ENCODE results near the gene MAGI3.
"Not testable (repeated sequence)": the region's sequence is repeated elsewhere in the genome, so short reads cannot be mapped to it uniquely, and the experiment has no call there.

The MAGI3 gene

DNA sequence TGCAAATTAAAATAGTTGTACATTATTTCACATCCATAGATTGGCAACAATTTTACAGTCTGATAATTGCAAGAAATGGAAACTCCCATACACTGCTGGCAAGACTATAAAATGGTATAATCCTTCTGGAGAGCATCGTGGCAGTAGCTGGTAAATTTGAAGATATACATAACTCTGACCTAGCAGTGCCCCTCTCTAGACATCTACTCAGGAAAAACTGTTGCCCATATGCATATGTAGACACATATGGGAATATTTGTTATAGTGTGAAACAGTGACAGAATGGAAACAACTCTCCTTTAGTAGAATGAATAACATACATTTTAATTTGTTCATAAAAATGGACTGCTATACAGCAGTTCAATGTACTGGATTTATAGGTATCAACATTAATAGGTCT lies 191.8 kb downstream of the MAGI3 start:
- H3K36me3 ChIP-seq (ENCODE audit: control insufficient read depth, insufficient read depth, low read length), result no peaks in the 10 kb centered on the region
- no peak for TF ChIP-seq CTCF (IDR thresholded peaks at IDR 0.05; ENCODE audit: insufficient read depth, low read length, poor library complexity, severe bottlenecking)
- H3K27me3 ChIP-seq (replicated peaks; ENCODE audit: control insufficient read depth, insufficient read depth, low read length), result no peaks in the 10 kb centered on the region
- H3K4me3 ChIP-seq (replicated peaks; ENCODE audit: low read depth, low read length), result no peak overlapping the region
- DNase-seq (ENCODE audit: extremely low read depth, insufficient read length), result no peak

GRCh38 chr1:113587475-113587874 lies 197.2 kb downstream of the MAGI3 start:
- no peaks in the 10 kb centered on the region for H3K27me3 ChIP-seq (replicated peaks; ENCODE audit: control insufficient read depth, insufficient read depth, low read length)

DNA sequence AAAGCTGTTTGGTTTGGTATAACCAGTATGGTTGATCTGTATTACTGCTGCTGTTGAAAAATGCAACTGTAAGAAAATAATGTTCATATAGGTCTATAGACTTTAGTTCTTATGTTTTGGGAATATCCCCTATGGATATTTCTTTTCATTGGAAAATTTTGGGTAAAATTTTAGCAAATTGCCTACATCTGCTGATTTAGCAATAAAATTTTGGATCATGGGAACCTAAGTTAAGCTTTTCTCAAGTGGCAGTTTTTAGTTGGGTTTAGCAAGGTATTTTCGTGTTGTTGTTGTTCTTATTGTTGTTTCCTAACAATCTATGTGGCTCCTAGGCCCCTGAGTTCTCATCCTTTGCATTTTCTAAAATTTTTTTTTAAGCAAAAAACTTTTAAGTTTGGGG lies 201.9 kb downstream of the MAGI3 start:
- no peak for DNase-seq (ENCODE audit: extremely low read depth, insufficient read length)
- no peak for TF ChIP-seq CTCF (IDR thresholded peaks at IDR 0.05; ENCODE audit: insufficient read depth, low read length, poor library complexity, severe bottlenecking)
- Histone ChIP-seq H3K36me3 (ENCODE audit: control insufficient read depth, insufficient read depth, low read length) (no peaks in the 10 kb centered on the region), H3K27me3 (replicated peaks; ENCODE audit: control insufficient read depth, insufficient read depth, low read length) (no peaks in the 10 kb centered on the region), H3K4me3 (replicated peaks; ENCODE audit: low read depth, low read length) (no peak overlapping the region)

More at GRCh38 chr1:113587475-113587874, 197.2 kb downstream of the MAGI3 start:
- no peaks in the 10 kb centered on the region for H3K36me3 ChIP-seq (ENCODE audit: control insufficient read depth, insufficient read depth, low read length)
- no peak for TF ChIP-seq CTCF (IDR thresholded peaks at IDR 0.05; ENCODE audit: insufficient read depth, low read length, poor library complexity, severe bottlenecking)
- no peak overlapping the region for H3K4me3 ChIP-seq (replicated peaks; ENCODE audit: low read depth, low read length)
- no peak for DNase-seq (ENCODE audit: extremely low read depth, insufficient read length)

GRCh38 chr1:113593550-113594297 lies 203.4 kb downstream of the MAGI3 start:
- H3K4me3 ChIP-seq (replicated peaks; ENCODE audit: low read depth, low read length), result no peak overlapping the region
- no peak for TF ChIP-seq CTCF (IDR thresholded peaks at IDR 0.05; ENCODE audit: insufficient read depth, low read length, poor library complexity, severe bottlenecking)
- H3K27me3 ChIP-seq (replicated peaks; ENCODE audit: control insufficient read depth, insufficient read depth, low read length), result no peaks in the 10 kb centered on the region
- no peaks in the 10 kb centered on the region for H3K36me3 ChIP-seq (ENCODE audit: control insufficient read depth, insufficient read depth, low read length)
- no peak for DNase-seq (ENCODE audit: extremely low read depth, insufficient read length)

DNA sequence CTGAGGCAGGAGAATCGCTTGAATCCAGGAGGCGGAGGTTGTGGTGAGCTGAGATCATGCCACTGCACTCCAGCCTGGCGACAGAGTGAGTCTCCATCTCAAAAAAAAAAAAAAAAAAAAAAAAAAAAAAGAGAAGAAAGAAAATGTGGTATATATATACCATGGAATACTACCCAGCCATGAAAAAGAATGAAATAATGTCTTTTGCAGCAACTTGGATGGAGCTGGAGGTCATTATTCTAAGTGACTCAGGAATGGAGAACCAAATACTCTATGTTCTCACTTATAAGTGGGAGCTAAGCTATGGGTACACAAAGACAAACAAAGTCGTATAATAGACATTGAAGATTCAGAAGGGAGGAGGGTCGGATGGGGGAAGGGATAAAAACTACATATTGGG lies 214.2 kb downstream of the MAGI3 start:
- H3K4me3 ChIP-seq (replicated peaks; ENCODE audit: low read depth, low read length); H3K27me3 ChIP-seq (replicated peaks; ENCODE audit: control insufficient read depth, insufficient read depth, low read length); DNase-seq (ENCODE audit: extremely low read depth, insufficient read length): not testable (repeated sequence)

GRCh38 chr1:113605146-113605545 lies 214.8 kb downstream of the MAGI3 start:
- no peak for TF ChIP-seq CTCF (IDR thresholded peaks at IDR 0.05; ENCODE audit: insufficient read depth, low read length, poor library complexity, severe bottlenecking)
- Histone ChIP-seq H3K36me3 (ENCODE audit: control insufficient read depth, insufficient read depth, low read length) (no peaks in the 10 kb centered on the region), H3K4me3 (replicated peaks; ENCODE audit: low read depth, low read length) (no peak overlapping the region), H3K27me3 (replicated peaks; ENCODE audit: control insufficient read depth, insufficient read depth, low read length) (no peaks in the 10 kb centered on the region)
- no peak for DNase-seq (ENCODE audit: extremely low read depth, insufficient read length)

More for the DNA sequence above, 214.2 kb downstream of the MAGI3 start:
- not testable (repeated sequence) for H3K36me3 ChIP-seq (ENCODE audit: control insufficient read depth, insufficient read depth, low read length)
